ENCODE results near the gene TEX38. TPM values are rescaled to one million over a fixed set of nuclear protein-coding genes. Genes with fewer than 3 reads are reported as not detected.

The TEX38 gene
- total RNA-seq, 1 experiment from 2014 or later, result 0.17 TPM

- Mint-ChIP-seq H3K9me3 (no peaks in the 10 kb centered on the region), H3K4me3 (no peak overlapping the region), H3K36me3 (peaks cover 64% of the 10 kb centered on the region)
These were observed 18.2 kb downstream of the TEX38 start for GRCh38 chr1:46689897-46690296.

More at GRCh38 chr1:46689897-46690296, 18.2 kb downstream of the TEX38 start:
- no peaks in the 10 kb centered on the region for H3K4me1 Mint-ChIP-seq
- CTCF ChIA-PET, result interaction anchor here (1.1 kb wide), 1 partner anchor 35 kb away, joined by 3 read pairs; no protein-coding TSS in a partner anchor
- H3K27ac Mint-ChIP-seq, result no peak overlapping the region; the same call in 1 of the 2 replicates
- POLR2A ChIA-PET, result no interaction called here
- ATAC-seq (no peak), DNase-seq (ENCODE audit: low spot score) (no peak)
- H3K27me3 Mint-ChIP-seq (ENCODE audit: low read depth), result no peaks in the 10 kb centered on the region
- TF ChIP-seq NR1H2 (CRISPR knock-in tag; IDR thresholded peaks at IDR 0.05) (no peak), KAT7 (CRISPR knock-in tag; IDR thresholded peaks at IDR 0.05; ENCODE audit: borderline replicate concordance) (no peak), ZNF263 (CRISPR knock-in tag; IDR thresholded peaks at IDR 0.05; ENCODE audit: low read depth) (no peak), TEAD4 (CRISPR knock-in tag; IDR thresholded peaks at IDR 0.05) (no peak), FOXK1 (CRISPR knock-in tag; IDR thresholded peaks at IDR 0.05) (no peak), ZBTB21 (CRISPR knock-in tag; IDR thresholded peaks at IDR 0.05; ENCODE audit: borderline replicate concordance) (no peak), FOXP1 (CRISPR knock-in tag; IDR thresholded peaks at IDR 0.05; ENCODE audit: borderline replicate concordance) (no peak), RORB (CRISPR knock-in tag; IDR thresholded peaks at IDR 0.05) (no peak), TCF7 (CRISPR knock-in tag; IDR thresholded peaks at IDR 0.05; ENCODE audit: low read depth) (no peak), NR3C1 (CRISPR knock-in tag; conservative IDR thresholded peaks at IDR 0.05; ENCODE audit: low read depth) (no peak), TEAD1 (CRISPR knock-in tag; IDR thresholded peaks at IDR 0.05) (no peak), ZNF138 (CRISPR knock-in tag; conservative IDR thresholded peaks at IDR 0.05) (no peak), GRHL2 (CRISPR knock-in tag; IDR thresholded peaks at IDR 0.05; ENCODE audit: insufficient replicate concordance, severe bottlenecking) (no peak), PREB (CRISPR knock-in tag; IDR thresholded peaks at IDR 0.05; ENCODE audit: borderline replicate concordance) (no peak), CTCF (IDR thresholded peaks at IDR 0.05) (no peak), STAT6 (CRISPR knock-in tag; conservative IDR thresholded peaks at IDR 0.05; ENCODE audit: low read depth) (no peak)
- TF ChIP-seq, protein P1, sequence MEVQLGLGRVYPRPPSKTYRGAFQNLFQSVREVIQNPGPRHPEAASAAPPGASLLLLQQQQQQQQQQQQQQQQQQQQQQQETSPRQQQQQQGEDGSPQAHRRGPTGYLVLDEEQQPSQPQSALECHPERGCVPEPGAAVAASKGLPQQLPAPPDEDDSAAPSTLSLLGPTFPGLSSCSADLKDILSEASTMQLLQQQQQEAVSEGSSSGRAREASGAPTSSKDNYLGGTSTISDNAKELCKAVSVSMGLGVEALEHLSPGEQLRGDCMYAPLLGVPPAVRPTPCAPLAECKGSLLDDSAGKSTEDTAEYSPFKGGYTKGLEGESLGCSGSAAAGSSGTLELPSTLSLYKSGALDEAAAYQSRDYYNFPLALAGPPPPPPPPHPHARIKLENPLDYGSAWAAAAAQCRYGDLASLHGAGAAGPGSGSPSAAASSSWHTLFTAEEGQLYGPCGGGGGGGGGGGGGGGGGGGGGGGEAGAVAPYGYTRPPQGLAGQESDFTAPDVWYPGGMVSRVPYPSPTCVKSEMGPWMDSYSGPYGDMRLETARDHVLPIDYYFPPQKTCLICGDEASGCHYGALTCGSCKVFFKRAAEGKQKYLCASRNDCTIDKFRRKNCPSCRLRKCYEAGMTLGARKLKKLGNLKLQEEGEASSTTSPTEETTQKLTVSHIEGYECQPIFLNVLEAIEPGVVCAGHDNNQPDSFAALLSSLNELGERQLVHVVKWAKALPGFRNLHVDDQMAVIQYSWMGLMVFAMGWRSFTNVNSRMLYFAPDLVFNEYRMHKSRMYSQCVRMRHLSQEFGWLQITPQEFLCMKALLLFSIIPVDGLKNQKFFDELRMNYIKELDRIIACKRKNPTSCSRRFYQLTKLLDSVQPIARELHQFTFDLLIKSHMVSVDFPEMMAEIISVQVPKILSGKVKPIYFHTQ (CRISPR knock-in tag; IDR thresholded peaks at IDR 0.05), result no peak
- TF ChIP-seq, protein P2, sequence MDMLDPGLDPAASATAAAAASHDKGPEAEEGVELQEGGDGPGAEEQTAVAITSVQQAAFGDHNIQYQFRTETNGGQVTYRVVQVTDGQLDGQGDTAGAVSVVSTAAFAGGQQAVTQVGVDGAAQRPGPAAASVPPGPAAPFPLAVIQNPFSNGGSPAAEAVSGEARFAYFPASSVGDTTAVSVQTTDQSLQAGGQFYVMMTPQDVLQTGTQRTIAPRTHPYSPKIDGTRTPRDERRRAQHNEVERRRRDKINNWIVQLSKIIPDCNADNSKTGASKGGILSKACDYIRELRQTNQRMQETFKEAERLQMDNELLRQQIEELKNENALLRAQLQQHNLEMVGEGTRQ (CRISPR knock-in tag; IDR thresholded peaks at IDR 0.05), result no peak
- TF ChIP-seq, protein P3, sequence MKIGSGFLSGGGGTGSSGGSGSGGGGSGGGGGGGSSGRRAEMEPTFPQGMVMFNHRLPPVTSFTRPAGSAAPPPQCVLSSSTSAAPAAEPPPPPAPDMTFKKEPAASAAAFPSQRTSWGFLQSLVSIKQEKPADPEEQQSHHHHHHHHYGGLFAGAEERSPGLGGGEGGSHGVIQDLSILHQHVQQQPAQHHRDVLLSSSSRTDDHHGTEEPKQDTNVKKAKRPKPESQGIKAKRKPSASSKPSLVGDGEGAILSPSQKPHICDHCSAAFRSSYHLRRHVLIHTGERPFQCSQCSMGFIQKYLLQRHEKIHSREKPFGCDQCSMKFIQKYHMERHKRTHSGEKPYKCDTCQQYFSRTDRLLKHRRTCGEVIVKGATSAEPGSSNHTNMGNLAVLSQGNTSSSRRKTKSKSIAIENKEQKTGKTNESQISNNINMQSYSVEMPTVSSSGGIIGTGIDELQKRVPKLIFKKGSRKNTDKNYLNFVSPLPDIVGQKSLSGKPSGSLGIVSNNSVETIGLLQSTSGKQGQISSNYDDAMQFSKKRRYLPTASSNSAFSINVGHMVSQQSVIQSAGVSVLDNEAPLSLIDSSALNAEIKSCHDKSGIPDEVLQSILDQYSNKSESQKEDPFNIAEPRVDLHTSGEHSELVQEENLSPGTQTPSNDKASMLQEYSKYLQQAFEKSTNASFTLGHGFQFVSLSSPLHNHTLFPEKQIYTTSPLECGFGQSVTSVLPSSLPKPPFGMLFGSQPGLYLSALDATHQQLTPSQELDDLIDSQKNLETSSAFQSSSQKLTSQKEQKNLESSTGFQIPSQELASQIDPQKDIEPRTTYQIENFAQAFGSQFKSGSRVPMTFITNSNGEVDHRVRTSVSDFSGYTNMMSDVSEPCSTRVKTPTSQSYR (CRISPR knock-in tag; IDR thresholded peaks at IDR 0.05), result no peak

Data from WTC11 (cell line).